UCSD-AML1 (cell line): ENCODE results near the gene SUMF2.
"Not testable (repeated sequence)": the region's sequence is repeated elsewhere in the genome, so short reads cannot be mapped to it uniquely, and the experiment has no call there.

ENCODE experiments used
- DNase-seq: peaks from one replicate; lab custom pipeline; 2025; ENCODE audit not compliant: unreplicated experiment; lab: John Stamatoyannopoulos, UW

The SUMF2 gene

GRCh38 chr7:56062382-56062781, 1.7 kb upstream of the SUMF2 start:
- no peak for DNase-seq

DNA sequence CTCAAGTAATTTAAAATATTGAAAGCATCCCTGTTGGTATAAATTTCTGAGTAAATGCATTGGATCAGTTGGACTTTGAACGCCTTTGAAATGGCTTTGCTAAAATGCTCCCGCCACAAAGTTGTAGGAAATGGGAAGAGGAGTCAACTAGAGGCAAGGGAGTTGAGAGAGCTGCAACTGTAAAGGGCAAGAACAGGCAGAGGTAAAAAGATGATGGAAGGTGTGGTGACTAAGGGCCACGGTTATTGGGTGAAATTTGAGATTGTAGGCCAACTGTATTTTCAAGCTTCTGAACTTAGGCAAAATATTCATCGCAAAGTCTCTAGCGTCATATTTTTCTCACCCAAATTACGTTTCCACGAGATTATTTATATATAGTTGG, 595 bp upstream of the SUMF2 start:
- no peak for DNase-seq

- DNase-seq = not testable (repeated sequence)
Observed at GRCh38 chr7:56066376-56066775, 2.3 kb downstream of the SUMF2 start.

DNA sequence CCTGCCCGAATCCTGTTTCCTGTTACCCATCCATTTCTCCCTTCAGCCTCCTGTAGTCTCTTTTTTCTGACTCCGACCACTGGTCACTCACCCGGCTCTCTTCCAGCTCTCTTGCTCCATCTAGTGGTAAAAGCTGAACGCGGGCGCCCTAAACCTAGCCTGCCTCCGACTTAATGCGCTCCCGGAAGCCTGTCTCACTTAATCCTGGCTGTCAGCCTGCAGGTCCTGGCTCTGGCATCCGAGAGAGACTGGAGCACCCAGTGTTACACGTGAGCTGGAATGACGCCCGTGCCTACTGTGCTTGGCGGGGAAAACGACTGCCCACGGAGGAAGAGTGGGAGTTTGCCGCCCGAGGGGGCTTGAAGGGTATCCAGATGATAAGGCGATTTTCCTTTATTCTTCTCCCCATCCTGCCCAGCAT, 10.3 kb downstream of the SUMF2 start:
- DNase-seq = peak; percentile 53

DNA sequence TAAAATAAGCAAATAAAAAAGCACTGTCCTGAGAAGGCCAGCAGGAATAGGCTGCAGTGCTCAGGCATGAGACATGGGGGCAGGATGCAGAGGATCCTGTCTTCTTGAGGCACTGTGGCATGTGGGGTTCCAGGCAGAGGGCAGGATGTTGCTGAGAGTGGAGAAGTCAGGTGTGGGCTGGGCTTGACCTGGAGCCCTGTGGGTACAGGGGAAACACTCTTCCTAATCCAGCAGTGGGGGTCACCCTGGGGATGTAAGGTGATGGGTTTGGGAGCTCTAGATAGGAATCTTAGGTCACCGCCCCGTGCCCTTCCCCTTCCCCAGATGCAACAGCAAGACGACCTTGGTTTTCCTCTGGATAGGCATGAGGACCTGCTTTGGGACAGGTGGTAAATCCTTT, 13.6 kb downstream of the SUMF2 start:
- no peak for DNase-seq

GRCh38 chr7:56078196-56078595, 14.1 kb downstream of the SUMF2 start:
- DNase-seq = no peak

GRCh38 chr7:56079450-56080185, 15.5 kb downstream of the SUMF2 start:
- no peak for DNase-seq

GRCh38 chr7:56080726-56081435, 16.8 kb downstream of the SUMF2 start:
- not testable (repeated sequence) for DNase-seq

DNA sequence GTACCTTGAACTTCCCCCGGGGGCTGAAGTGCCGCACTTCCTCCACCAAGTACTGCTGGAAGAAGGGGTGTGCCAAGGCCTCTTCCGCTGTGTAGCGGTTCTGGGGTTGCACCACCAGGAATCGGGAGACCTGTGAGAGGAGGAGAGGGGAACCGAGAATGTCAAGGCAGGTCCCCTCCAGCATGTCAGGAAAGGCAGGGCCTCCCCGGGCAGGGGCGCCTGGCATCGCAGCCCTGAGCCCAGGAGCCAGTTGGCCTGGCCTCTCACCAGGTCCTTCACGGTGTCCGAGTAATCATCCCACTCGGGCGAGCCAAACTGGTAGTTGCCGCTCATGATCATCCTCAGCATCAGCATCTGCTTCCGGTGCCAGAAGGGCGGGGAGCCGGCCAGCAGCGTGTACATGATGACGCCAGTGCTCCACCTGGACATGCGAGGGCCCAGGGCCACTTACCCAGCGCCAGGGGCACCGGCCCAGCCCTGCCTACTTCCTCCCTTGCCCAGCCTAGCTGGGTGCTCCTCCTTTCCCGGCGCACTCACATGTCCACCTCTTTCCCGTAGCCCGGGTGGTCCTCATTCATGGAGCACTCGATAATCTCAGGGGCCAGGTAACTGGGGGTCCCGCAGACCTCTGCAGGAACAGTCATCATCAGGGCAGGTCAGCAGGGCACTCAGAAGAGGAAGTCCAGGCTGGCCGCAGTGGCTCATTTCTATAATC, 17.7 kb downstream of the SUMF2 start:
- DNase-seq = no peak

- DNase-seq = no peak
Observed at GRCh38 chr7:56083150-56083785, 19.2 kb downstream of the SUMF2 start.

DNA sequence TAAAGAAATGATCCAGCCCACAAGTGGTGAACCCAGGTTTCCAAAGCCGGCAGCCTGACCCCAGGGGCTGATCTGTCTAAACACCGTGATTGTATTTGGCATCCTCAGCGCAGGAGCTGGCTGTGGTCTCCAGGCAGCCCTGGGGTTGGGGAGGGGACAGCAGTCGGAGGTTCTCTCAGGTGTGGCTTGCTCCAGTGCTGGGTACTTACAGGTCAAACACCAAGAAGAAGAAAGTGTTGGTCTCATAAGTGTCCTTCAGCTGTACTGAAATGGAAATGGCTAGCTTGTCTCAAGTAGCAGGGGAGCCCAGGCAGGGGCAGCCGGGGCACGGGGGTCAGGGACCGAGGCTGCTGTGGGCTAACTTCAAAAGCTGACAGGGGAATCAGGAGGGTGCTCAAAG, 22.7 kb downstream of the SUMF2 start:
- no peak for DNase-seq

DNA sequence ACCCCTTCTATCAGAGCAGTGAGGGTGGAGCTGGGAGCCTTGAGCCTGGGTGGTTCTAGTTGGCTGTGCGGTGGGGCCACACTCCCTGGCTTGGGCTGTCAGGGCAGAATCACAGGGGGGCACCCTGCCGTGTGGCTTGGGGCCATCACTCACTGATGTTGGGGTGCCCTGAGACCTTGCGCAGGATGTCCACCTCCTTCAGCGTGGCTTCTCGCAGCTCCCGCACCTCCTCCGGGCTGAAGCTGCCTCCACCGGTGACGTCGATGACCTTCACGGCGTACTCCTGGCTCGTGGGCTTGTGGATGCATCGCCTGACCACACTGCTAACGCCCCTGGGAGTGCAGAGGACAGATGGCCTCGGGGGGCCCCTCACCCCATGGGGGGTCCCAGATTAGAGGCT, 23.4 kb downstream of the SUMF2 start:
- no peak for DNase-seq

DNA sequence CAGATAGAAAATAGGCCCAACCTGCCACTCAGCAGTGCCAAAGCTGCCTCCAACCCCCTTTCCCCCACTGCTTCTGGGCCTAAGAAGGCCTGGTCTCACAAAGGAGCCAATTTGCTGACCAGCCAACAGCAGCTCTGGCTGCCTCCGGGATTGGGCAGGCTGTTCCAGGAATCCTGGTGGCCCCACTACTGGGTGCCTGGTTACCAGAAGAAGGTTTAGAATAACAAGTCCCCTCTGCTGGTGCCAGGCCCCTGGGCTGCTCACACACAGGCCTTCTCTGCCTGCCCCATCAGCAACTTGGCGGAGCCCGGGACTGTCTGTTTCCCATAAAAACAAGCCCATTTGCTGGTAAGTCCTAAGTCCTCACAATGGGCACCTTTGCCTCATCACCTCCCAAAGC, 27.5 kb downstream of the SUMF2 start:
- DNase-seq = no peak

DNA sequence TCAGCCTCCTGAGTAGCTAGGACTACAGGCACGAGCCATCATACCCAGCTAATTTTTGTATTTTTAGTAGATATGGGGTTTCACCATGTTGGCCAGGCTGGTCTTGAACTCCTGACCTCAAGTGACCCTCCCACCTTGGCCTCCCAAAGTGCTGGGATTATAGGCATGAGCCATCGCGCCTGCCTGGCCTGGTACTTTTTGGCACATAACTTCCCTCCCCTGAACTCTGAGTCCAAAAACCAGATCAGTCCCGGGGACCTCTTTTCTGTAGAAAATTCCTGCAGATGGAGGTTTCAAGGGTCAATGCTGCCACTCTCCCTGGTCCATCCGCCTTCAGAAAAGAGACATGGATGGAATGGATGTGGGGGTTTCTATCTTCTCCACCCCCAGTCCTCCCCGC, 28.3 kb downstream of the SUMF2 start:
- DNase-seq = not testable (repeated sequence)

DNA sequence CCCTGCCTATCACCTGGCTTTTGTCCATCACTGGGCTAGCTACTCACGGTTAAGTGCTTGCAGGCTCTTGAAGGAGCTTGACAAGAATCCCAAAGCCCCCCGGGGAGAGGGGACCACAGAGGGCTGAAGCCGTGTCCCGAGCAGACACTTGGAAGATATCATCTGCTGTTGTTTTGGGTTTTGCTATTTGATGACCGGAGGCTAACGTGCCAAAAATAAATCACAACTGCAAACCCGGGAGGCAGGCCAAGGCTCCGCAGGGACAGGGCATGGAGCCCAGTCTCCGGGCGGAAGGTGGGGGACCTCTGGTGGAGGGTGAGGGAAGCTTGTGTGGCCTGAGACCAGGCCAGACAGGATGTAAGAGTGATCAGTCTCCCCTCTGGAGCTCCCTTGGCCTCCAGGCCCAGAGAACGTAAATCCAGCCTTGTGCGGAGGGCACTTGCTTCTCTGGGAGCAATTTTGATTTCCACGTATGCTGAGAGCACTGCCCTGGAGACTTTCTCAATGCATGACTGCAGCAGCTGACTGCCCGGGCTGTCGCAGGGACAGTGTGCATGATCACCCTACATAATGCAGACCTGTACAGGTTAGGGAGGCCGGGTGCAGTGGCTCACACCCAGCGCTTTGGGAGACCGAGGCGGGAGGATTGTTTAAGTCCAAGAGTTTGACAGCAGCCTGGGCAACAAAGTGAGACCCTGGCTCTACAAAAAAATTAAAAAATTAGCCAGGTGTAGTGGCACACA, 28.9 kb downstream of the SUMF2 start, which contains the start of gene PHKG1:
Gene PHKG1 (minus strand): TSS at position 164 of the 743 bp plus-strand sequence. CDS start 4,011 bp downstream, outside the sequence.
- DNase-seq = no peak

DNA sequence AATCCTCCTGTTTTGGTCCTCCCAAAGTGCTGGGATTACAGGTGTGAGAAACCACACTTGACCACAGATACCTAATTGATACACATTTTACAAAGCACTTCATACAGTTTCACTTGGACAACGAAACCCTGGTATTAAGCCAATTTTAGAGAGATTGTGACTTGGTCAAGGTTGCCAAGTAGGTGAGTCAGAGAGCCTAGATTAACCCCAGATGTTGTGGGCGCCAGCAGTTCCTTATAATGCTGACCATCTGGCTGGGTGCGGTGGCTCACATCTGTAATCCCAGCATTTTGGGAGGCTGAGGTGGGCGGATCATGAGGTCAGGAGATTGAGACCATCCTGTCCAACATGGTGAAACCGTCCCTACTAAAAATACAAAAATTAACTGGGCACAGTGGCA, 33.6 kb downstream of the SUMF2 start:
- DNase-seq = no peak

DNA sequence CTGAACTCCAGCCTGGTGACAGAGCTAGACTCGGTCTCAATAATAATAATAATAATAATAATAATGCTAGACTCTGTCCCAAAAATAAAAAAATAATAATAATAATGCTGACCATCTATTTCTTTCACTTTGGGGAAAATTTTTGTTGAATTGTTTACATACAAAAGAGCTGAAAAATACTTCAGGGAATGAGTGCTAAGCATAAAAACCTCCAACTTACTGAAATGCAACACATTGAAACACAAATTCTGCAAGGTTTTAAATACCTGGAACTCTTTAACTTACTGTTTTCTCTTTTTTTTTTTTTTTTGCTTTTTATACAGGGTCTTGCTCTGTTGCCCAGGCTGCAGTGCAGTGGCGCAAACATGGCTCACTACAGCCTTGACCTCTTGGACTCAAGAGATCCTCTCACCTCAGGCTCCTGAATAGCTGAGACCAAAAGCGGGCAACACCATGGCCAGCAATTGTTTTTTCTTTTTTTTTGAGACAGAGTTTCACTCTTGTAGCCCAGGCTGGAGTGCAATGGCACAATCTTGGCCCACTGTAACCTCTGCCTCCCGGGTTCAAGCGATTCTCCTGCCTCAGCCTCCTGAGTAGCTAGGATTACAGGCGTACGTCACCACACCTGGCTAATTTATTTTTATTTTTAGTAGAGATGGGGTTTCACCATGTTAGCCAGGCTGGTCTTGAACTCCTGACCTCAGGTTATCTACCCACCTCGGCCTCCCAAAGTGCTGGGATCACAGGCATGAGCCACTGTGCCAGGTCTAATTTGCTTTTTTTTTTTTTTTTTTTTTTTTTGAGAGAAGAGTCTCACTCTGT, 34.3 kb downstream of the SUMF2 start:
- not testable (repeated sequence) for DNase-seq

DNA sequence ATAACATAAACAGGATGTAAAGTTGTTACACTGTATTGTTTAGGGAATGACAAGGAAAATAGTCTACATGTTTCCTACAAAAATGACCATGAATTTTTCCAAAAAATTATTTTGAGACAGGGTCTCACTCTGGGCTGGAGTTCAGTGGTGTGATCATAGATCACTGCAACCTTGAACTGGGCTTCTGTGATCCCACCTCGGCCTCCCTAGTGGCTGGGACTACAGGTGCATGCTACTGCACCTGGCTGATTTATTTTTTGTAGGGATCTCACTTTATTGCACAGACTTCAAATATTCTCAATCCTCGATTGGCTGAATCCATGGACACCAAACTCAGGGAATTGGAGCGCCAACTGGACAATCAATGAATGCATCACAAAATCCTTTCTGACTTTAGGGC, 35.6 kb downstream of the SUMF2 start:
- DNase-seq = no peak

DNA sequence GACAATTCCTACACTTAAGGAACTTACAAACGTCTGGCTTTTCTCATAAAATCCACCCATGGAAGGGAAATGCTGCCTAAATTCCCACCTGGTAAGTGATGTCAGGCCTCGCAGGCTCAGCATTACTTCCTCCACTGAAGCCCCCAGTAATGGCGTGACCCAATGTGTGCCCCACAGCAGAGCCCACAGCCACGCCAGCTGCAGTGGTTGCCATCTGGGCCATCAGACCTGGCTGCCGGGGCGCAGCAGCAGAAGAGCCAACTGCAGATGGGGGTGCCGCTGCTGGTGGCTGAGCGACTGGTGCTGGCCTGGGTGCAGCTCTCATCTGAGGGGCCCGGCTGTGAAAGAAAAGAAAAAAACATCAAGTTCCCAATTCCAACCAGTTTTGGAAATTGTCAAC, 40.1 kb downstream of the SUMF2 start:
- not testable (repeated sequence) for DNase-seq

DNA sequence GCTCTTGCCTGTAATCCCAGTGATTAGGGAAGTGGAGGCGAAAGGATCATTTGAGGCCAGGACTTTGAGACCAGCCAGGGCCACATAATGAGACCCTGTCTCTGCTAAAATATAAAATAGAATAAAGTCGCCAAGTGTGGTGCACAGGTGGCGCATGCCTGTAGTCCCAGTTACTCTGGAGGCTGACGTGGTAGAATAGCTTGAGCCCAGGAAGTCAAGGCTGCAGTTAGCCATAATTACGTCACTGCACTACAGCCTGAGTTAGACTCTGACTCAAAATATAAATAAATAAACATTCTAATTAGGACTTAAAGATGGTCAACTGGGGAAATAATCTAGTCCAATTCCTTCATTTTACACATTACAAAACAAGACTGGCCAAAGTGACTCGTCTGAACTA, 41.4 kb downstream of the SUMF2 start:
- no peak for DNase-seq
